H1 (cell line): Measurements from ENCODE around the gene PEX13. TPM values are rescaled to one million over a fixed set of nuclear protein-coding genes. Genes with fewer than 3 reads are reported as not detected.

Source experiments
- ATF3 ChIP-seq: IDR thresholded peaks from 2 replicates; pipeline ENCODE4 v1.6.1; 2011; ENCODE audit warnings: low read depth, mild to moderate bottlenecking, low read length; ENCODE audit not compliant: insufficient read depth
- BACH1 ChIP-seq: IDR thresholded peaks from 2 replicates; pipeline ENCODE4 v1.6.1; 2012; ENCODE audit warnings: low read length, improper control_type of control experiment
- CREB1 ChIP-seq: IDR thresholded peaks from 2 replicates; pipeline ENCODE4 v1.6.1; 2012; ENCODE audit warnings: inconsistent platforms
- CTBP2 ChIP-seq: IDR thresholded peaks from 2 replicates; pipeline ENCODE4 v1.7.0; 2011; ENCODE audit warnings: borderline replicate concordance, mild to moderate bottlenecking, moderate library complexity, mixed read lengths, low read length; ENCODE audit not compliant: insufficient read depth, insufficient read length
- EGR1 ChIP-seq: IDR thresholded peaks from 2 replicates; pipeline ENCODE4 v1.6.1; 2011; ENCODE audit warnings: low read depth, low read length, borderline replicate concordance
- EZH2 ChIP-seq: fragments of 200-600 bp; sonication (generic); IDR thresholded peaks from 2 replicates; pipeline ENCODE4 v1.7.1; 2012; ENCODE audit warnings: low read depth, mild to moderate bottlenecking, moderate library complexity, low read length, inconsistent platforms; ENCODE audit not compliant: severe bottlenecking
- JUN ChIP-seq: IDR thresholded peaks from 2 replicates; pipeline ENCODE4 v1.6.1; 2011; ENCODE audit warnings: low read depth, mild to moderate bottlenecking, improper control_type of control experiment, low read length
- KDM4A ChIP-seq: IDR thresholded peaks from one replicate; pipeline ENCODE4 v1.7.1; 2012; ENCODE audit warnings: low read depth, mild to moderate bottlenecking, moderate library complexity, low read length, inconsistent platforms; ENCODE audit not compliant: severe bottlenecking
- KDM5A ChIP-seq: fragments of 200-600 bp; IDR thresholded peaks from 2 replicates; pipeline ENCODE4 v1.7.1; 2012; ENCODE audit warnings: mild to moderate bottlenecking, low read length, inconsistent platforms, mixed read lengths
- NANOG ChIP-seq: IDR thresholded peaks from 2 replicates; pipeline ENCODE4 v1.6.1; 2011; ENCODE audit warnings: low read length, low read depth, mild to moderate bottlenecking, inconsistent platforms; ENCODE audit not compliant: insufficient read depth, poor library complexity, severe bottlenecking
- POU5F1 ChIP-seq: IDR thresholded peaks from 2 replicates; pipeline ENCODE4 v1.6.1; 2011; ENCODE audit warnings: low read depth, mild to moderate bottlenecking, low read length, moderate library complexity
- RNF2 ChIP-seq: fragments of 200-900, 300-1000 bp; sonication (generic); IDR thresholded peaks from 2 replicates; pipeline ENCODE4 v1.7.1; 2016; ENCODE audit warnings: borderline replicate concordance, low read depth, mild to moderate bottlenecking, antibody characterized with exemption, low read length; ENCODE audit not compliant: poor library complexity, severe bottlenecking; ENCODE audit errors: missing control alignments
- RXRA ChIP-seq: IDR thresholded peaks from 2 replicates; pipeline ENCODE4 v1.6.1; 2011; ENCODE audit warnings: low read depth, mild to moderate bottlenecking, low read length, moderate library complexity; ENCODE audit not compliant: insufficient read depth
- SAP30 ChIP-seq: fragments of 300-600 bp; sonication (generic); IDR thresholded peaks from 2 replicates; pipeline ENCODE4 v1.7.1; 2012; ENCODE audit warnings: low read length, moderate library complexity, mild to moderate bottlenecking, inconsistent platforms; ENCODE audit not compliant: insufficient read depth, insufficient replicate concordance
- SIN3A ChIP-seq, 2 experiments: IDR thresholded peaks in 1 of 2; conservative IDR thresholded peaks in 1 of 2; 2 replicates each; pipeline ENCODE4 v1.6.1; 2011 to 2012; ENCODE audit warnings: low read length in 2 of 2, improper control_type of control experiment in 1 of 2, low read depth in 1 of 2, mild to moderate bottlenecking in 1 of 2
- SIRT6 ChIP-seq: IDR thresholded peaks from one replicate; pipeline ENCODE4 v1.7.1; 2012; ENCODE audit warnings: low read length, inconsistent platforms
- SUZ12 ChIP-seq: fragments of 200-600 bp; sonication (generic); IDR thresholded peaks from 2 replicates; pipeline ENCODE4 v1.6.1; 2012; ENCODE audit warnings: mild to moderate bottlenecking, inconsistent platforms, low read length, moderate library complexity, mixed read lengths
- TAF1 ChIP-seq: IDR thresholded peaks from 2 replicates; pipeline ENCODE4 v1.6.1; 2011; ENCODE audit warnings: mild to moderate bottlenecking, low read depth, low read length
- polyA plus RNA-seq, 7 experiments: library from polyadenylated mRNA; depleted of rRNA in 3 of 7; stranded (reverse) in 5 of 7; unstranded in 2 of 7; fragments of >200 nt in 5 of 7; fragments of 200-250 nt in 2 of 7; gene quantifications; 1 replicate in 5 of 7; 2 replicates in 1 of 7; 4 replicates in 1 of 7; pipeline versions ENCODE4 v1.2.1 to v1.2.3, GENCODE V29; 2011 to 2013; ENCODE audit warnings: missing spikeins in 2 of 7, mixed read lengths in 2 of 7
- total RNA-seq: library from RNA; stranded (reverse); fragmentation: NEBNext Ultra II Directional; extraction: Animal tissue kit (Norgen Biotek cat#: 25700); gene quantifications from 2 replicates; pipeline ENCODE4 v1.2.1, GENCODE V29; 2021

Gene PEX13
- total and polyA plus RNA-seq, 2 of the 8 experiments (the other 6 are each of a cell fraction or from before 2014, with no cell fraction given) = 16.8 to 22.3 TPM

- TF ChIP-seq SIN3A (conservative IDR thresholded peaks at IDR 0.05 in 1 of 2, IDR thresholded peaks at IDR 0.05 in 1 of 2; ENCODE audit: low read depth in 1 of 2, low read length in 2 of 2) (peak; percentile 60 to 73; a peak in 3 of 4 replicates), BACH1 (no peak), SAP30 (peak; percentile 14), SUZ12 (no peak), ATF3 (no peak), TAF1 (peak; percentile 59), JUN (0 out of 2 replicates have a peak, but pooled peaks have one; percentile 23), EZH2 (no peak), POU5F1 (peak; percentile 26; the same call in 1 of the 2 replicates), CREB1 (no peak), EGR1 (0 out of 2 replicates have a peak, but pooled peaks have one; percentile 36), RXRA (no peak), CTBP2 (no peak), SIRT6 (no peak), NANOG (no peak), KDM5A (peak; percentile 96), KDM4A (peak; percentile 90), RNF2 (no peak)
These were observed 441 bp upstream of the PEX13 start (continued) for GRCh38 chr2:61017003-61017555.
